ENCODE measurements around the gene PAX1.

PAX1 gene

GRCh38 chr20:21739682-21740081, 34.2 kb downstream of the PAX1 start:
- DNase-seq (ENCODE audit: low read depth) = no peak

GRCh38 chr20:21741266-21741665, 35.8 kb downstream of the PAX1 start:
- DNase-seq (ENCODE audit: low read depth) = no peak

- DNase-seq (ENCODE audit: low read depth) = no peak
Measured at GRCh38 chr20:21762646-21763045, 57.2 kb downstream of the PAX1 start.

GRCh38 chr20:21767200-21767738, 61.8 kb downstream of the PAX1 start:
- no peak for DNase-seq (ENCODE audit: low read depth)

- no peak for DNase-seq (ENCODE audit: low read depth)
Measured at GRCh38 chr20:21767739-21768223, 62.3 kb downstream of the PAX1 start.

Data from iris pigment epithelial cell (primary cell).